Activated T-helper 17 cell treated with anti-CD3 and anti-CD28 coated beads, Interleukin-2, amount 50 U/mL, for 72 hours (primary cell): ENCODE measurements around the gene DNAJA3. TPM values are rescaled to one million over a fixed set of nuclear protein-coding genes. Genes with fewer than 3 reads are reported as not detected.
A peak's percentile ranks its signal among the peaks of the same experiment; 100 is the strongest.

Experiments
- ATAC-seq: fragments of 150-1000 bp; cut with Tn5 transposase; replicated peaks from 2 replicates; pipeline ENCODE4 v1.10.0; 2021; ENCODE audit warnings: mild to moderate bottlenecking, moderate library complexity
- H3K27ac Mint-ChIP-seq: one replicate; pipeline ENCODE4 v1.8.0; 2022; ENCODE audit warnings: mixed read lengths
- H3K27me3 Mint-ChIP-seq: one replicate; pipeline ENCODE4 v1.8.0; 2022; ENCODE audit warnings: mixed read lengths
- H3K36me3 Mint-ChIP-seq: one replicate; pipeline ENCODE4 v1.8.0; 2022; ENCODE audit warnings: low read depth, mild to moderate bottlenecking, mixed read lengths
- H3K4me1 Mint-ChIP-seq: one replicate; pipeline ENCODE4 v1.8.0; 2022; ENCODE audit warnings: mixed read lengths
- H3K4me3 Mint-ChIP-seq: one replicate; pipeline ENCODE4 v1.8.0; 2022; ENCODE audit warnings: mild to moderate bottlenecking, mixed read lengths
- H3K9me3 Mint-ChIP-seq: one replicate; pipeline ENCODE4 v1.8.0; 2022; ENCODE audit warnings: mixed read lengths
- total RNA-seq, 2 donors: library from RNA; stranded (reverse); gene quantifications; one replicate each; pipeline ENCODE4 v1.2.3, GENCODE V29; 2022

Gene DNAJA3
- 10 to 100 TPM; 50.3 to 81.1 TPM for total RNA-seq

DNA sequence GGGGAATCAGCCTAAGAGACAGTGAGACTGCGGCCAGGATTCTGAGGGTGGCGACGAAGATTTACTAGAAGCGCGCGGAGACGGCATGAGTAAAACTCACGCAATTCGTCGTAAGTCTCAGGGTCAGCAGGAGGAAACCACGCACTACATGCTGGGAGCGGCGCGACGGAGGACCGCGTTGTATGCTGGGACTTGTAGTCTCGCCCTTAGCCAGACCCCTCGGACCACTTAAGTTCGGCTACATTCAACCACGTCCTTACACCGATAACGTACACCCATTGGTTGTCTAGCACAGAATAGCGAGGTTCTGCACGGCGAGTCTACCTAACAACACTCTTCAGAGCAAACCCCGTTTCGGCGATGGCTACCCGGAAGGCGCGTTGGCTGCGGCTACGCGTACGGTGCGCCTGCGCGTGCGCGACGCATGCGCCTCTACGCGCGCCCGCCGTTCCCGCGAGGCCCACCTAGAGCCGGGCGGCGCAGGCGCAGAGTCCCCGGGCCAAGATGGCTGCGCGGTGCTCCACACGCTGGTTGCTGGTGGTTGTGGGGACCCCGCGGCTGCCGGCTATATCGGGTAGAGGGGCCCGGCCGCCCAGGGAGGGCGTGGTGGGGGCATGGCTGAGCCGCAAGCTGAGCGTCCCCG, at the start of gene DNAJA3:
TSS of gene DNAJA3 (plus strand) at position 491 of the 643 bp plus-strand sequence. CDS start at position 505, 14 bp downstream.
- peak within 1 kb of the TSS; percentile 96 for H3K4me3 Mint-ChIP-seq
- peaks cover 20% of the 10 kb centered on the region for H3K4me1 Mint-ChIP-seq
- H3K36me3 Mint-ChIP-seq, result peaks cover 48% of the 10 kb centered on the region
- no peaks in the 10 kb centered on the region for H3K9me3 Mint-ChIP-seq
- peak within 1 kb of the TSS; percentile 99 for H3K27ac Mint-ChIP-seq
- no peaks in the 10 kb centered on the region for H3K27me3 Mint-ChIP-seq
- ATAC-seq, result peak; percentile 97

DNA sequence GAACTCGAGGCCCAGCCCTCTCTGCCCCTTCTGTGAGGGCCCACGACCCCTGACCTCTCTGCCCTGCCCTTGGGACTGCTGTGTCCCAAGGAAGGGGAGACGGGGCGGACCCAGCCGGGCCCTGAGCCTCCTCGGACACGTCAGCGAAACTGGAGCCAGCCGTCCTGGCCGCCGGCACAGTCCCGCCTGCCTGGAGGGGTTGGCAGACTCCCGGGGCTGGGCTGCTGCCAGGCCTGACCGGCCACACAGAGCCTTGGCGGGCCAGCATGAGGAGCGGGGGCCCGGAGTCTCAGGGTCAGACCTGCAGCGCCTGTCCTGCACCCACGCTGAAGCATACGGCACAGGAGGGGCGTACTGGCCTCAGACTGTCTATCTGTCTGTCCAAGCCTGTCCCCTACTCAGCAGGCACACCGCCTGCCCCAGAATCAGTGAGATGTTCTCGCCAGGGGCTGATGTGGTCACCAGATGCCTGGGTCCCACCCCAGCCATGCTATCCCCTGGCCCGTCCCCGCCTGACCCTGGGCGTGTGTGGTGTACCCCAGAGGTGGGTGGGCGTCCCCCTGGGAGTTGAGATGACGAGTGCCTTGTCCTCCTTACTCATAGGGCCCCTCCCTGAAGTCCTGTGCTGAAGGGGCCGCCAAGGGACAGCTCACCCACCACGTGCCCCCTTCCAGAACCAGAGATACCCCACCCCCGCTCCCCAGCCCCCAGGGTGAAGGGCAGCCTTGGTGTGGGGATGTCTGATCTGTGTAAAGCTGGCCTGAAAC, 49.4 kb upstream of the DNAJA3 start:
- Mint-ChIP-seq H3K27me3 (no peaks in the 10 kb centered on the region), H3K4me1 (no peaks in the 10 kb centered on the region), H3K27ac (no peak overlapping the region), H3K9me3 (no peaks in the 10 kb centered on the region), H3K36me3 (no peaks in the 10 kb centered on the region), H3K4me3 (no peak overlapping the region)
- ATAC-seq, result no peak

DNA sequence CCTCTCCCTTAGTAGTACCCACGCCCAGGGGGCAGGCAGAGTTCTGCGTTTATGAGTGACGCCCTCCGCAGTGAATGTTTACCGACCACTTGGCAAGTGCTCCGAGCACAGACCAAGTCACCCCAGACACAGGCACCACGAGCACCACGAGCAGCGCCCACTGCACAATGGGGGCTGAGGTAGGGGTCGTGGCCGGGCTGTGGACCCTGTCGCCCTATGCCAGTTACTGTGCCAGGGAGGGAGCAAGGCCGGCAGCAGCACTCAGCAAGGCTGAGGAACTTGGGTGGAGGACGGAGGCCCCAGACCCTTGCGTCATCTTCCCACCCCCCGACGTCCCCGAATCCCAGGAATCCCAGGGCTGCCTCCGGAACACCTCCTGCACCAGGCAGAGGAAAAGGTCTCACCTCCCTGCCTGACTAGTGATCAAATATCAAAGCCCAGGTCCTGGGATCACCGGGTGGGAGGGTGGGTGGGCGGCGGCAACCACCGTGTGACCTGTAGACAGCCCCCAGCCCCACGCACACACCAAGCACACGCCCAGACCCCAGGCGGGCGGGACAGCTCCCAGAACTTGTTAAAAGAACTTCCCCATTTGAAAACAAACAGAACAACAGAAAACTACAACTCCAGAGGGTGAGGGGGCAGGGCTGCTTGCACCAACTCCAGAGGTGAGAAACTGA, 48.6 kb upstream of the DNAJA3 start:
- Mint-ChIP-seq H3K4me3 (no peak overlapping the region), H3K9me3 (no peaks in the 10 kb centered on the region), H3K4me1 (no peaks in the 10 kb centered on the region), H3K27me3 (no peaks in the 10 kb centered on the region), H3K36me3 (peaks cover 5% of the 10 kb centered on the region), H3K27ac (peak overlapping the region; percentile 83)
- ATAC-seq, result no peak

DNA sequence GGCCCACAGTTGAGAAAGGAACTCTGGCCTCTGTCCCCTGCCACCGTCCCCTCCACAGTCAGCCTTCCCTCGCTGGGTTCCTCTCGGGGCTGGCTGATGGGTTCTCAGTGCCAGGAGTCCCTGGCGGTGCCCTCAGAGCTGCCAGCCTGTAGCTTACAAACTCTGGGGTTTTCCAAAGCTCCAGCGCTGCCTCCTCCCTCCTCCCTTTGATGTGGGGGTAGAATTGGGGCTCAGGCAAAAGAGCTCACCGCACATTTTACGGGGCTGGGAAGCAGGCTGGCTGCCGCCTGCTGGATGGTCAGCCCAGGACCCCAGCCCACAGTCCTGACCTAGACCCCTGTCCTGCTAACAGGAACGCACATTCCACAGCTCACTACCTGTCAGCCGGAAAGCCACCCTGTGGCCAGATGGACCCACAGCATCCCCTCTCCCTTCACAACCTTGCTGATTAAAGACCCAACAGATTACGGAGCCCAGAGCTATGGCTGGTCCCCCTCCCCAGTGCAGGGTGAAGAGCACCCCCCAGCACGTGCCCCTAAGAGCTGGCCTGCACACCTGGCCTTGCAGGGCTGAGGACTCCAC, 48.0 kb upstream of the DNAJA3 start:
- Mint-ChIP-seq H3K27me3 (no peaks in the 10 kb centered on the region), H3K36me3 (peaks cover 5% of the 10 kb centered on the region), H3K4me1 (no peaks in the 10 kb centered on the region), H3K27ac (peak overlapping the region; percentile 83), H3K4me3 (no peak overlapping the region), H3K9me3 (no peaks in the 10 kb centered on the region)
- ATAC-seq, result no peak

DNA sequence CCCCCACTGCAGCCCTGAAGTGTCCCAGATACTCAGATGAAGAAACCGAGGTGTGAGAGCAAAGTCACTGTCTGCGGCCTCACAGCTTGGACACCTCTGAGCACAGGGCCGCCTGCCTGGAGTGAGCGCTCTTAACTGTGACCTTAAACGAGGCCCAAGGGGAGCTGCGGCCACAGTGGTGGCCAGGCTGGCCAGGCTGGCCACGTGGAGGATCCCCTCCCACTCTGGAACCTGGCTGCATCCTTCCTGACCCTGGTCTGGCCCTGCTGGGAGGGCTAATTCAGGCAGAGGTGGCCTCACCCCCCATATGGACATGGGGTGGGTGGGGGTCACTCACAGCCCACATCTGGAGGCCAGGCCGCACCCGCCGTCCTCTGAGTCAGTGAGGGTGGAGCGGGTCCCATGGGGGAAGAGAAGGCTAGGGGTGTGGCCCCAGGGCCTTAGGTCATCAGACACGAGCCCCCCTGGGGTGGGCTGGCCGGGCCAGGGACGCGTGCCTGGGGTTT, 47.5 kb upstream of the DNAJA3 start:
- H3K27me3 Mint-ChIP-seq, result no peaks in the 10 kb centered on the region
- H3K9me3 Mint-ChIP-seq, result no peaks in the 10 kb centered on the region
- no peak for ATAC-seq
- no peak overlapping the region for H3K4me3 Mint-ChIP-seq
- H3K4me1 Mint-ChIP-seq, result no peaks in the 10 kb centered on the region
- H3K36me3 Mint-ChIP-seq, result peaks cover 9% of the 10 kb centered on the region
- peak overlapping the region; percentile 83 for H3K27ac Mint-ChIP-seq

DNA sequence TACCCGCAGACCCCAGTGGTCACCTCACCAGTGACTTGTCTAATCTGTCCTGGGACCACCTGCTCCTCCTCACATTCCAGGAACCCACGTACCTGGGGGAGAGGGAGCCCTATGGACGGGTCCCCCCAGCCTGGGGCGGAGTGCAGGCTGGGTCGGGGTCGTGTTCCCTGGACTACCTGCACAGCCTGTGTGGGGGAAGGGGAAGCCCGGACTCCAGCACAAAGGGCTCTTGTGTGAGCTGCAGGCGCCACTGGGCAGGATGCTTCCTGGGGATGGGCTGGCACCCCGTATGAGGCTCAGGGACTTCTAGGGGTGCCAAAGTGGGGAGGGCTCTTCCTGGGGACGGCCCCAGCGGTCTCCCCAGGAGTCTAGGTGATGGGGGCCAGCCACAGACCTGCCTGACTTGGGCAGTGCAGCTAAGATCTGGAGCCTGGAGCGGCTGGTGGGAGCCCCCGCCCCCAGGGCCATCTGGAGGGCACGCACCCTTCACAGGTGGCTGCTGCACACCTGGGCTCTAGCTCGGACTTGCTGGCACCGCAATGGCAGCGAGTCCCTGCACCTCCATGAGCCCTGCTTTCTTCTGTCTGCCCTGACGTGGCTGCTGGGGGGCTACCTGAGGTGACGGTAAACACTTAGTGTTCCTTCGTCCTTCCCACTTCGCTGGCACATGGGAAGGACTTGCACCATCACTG, 46.5 kb upstream of the DNAJA3 start:
- Mint-ChIP-seq H3K4me3 (no peak overlapping the region), H3K36me3 (peaks cover 14% of the 10 kb centered on the region), H3K27me3 (no peaks in the 10 kb centered on the region), H3K4me1 (no peaks in the 10 kb centered on the region), H3K9me3 (no peaks in the 10 kb centered on the region), H3K27ac (no peak overlapping the region)
- no peak for ATAC-seq

DNA sequence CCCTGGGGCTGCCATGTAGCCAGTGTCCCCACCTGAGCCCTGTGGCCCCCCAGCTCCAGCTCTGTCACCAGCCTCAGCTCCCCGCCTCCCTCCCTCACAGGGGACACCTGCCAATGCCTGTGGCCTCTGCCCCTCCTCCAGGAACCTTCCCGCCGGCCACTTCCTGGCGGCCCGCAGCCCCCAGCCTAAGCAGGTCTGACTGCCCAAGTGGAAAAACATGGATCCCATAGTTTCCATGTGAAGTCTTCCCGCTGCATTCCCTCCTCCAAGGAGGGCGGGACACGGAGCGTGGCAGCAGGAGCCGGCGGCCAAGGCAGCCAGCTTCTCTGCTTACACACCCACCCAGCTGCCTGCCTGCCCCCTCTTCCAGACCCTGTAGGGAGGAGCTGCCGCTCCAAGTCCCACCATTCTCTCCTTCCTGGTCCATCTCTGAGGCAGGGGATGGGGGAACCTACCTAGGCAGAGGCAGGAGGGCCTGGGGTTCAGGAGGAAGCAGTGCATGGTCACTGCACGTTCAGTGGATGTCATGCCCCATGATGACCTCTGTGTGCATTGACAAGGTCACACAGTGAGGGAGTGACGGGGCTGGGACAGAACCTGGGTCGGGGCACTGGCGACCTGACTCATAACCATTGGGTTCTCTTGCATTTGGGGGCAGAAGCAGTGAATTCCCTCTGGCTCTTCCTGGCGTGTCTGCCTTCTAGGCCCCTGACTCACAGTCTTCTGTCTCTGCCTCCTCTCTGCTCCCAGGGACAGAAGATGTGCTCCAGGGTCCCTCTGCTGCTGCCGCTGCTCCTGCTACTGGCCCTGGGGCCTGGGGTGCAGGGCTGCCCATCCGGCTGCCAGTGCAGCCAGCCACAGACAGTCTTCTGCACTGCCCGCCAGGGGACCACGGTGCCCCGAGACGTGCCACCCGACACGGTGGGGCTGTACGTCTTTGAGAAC, 45.3 kb upstream of the DNAJA3 start:
- Mint-ChIP-seq H3K4me3 (no peak overlapping the region), H3K9me3 (no peaks in the 10 kb centered on the region), H3K4me1 (no peaks in the 10 kb centered on the region), H3K27me3 (no peaks in the 10 kb centered on the region), H3K36me3 (peaks cover 15% of the 10 kb centered on the region), H3K27ac (no peak overlapping the region)
- ATAC-seq, result no peak

DNA sequence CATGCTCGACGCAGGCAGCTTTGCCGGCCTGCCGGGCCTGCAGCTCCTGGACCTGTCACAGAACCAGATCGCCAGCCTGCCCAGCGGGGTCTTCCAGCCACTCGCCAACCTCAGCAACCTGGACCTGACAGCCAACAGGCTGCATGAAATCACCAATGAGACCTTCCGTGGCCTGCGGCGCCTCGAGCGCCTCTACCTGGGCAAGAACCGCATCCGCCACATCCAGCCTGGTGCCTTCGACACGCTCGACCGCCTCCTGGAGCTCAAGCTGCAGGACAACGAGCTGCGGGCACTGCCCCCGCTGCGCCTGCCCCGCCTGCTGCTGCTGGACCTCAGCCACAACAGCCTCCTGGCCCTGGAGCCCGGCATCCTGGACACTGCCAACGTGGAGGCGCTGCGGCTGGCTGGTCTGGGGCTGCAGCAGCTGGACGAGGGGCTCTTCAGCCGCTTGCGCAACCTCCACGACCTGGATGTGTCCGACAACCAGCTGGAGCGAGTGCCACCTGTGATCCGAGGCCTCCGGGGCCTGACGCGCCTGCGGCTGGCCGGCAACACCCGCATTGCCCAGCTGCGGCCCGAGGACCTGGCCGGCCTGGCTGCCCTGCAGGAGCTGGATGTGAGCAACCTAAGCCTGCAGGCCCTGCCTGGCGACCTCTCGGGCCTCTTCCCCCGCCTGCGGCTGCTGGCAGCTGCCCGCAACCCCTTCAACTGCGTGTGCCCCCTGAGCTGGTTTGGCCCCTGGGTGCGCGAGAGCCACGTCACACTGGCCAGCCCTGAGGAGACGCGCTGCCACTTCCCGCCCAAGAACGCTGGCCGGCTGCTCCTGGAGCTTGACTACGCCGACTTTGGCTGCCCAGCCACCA, 44.4 kb upstream of the DNAJA3 start:
- no peak overlapping the region for H3K4me3 Mint-ChIP-seq
- H3K27ac Mint-ChIP-seq, result no peak overlapping the region
- H3K36me3 Mint-ChIP-seq, result peaks cover 20% of the 10 kb centered on the region
- no peak for ATAC-seq
- H3K27me3 Mint-ChIP-seq, result no peaks in the 10 kb centered on the region
- H3K4me1 Mint-ChIP-seq, result no peaks in the 10 kb centered on the region
- H3K9me3 Mint-ChIP-seq, result no peaks in the 10 kb centered on the region

DNA sequence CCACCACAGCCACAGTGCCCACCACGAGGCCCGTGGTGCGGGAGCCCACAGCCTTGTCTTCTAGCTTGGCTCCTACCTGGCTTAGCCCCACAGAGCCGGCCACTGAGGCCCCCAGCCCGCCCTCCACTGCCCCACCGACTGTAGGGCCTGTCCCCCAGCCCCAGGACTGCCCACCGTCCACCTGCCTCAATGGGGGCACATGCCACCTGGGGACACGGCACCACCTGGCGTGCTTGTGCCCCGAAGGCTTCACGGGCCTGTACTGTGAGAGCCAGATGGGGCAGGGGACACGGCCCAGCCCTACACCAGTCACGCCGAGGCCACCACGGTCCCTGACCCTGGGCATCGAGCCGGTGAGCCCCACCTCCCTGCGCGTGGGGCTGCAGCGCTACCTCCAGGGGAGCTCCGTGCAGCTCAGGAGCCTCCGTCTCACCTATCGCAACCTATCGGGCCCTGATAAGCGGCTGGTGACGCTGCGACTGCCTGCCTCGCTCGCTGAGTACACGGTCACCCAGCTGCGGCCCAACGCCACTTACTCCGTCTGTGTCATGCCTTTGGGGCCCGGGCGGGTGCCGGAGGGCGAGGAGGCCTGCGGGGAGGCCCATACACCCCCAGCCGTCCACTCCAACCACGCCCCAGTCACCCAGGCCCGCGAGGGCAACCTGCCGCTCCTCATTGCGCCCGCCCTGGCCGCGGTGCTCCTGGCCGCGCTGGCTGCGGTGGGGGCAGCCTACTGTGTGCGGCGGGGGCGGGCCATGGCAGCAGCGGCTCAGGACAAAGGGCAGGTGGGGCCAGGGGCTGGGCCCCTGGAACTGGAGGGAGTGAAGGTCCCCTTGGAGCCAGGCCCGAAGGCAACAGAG, 43.5 kb upstream of the DNAJA3 start:
- no peaks in the 10 kb centered on the region for H3K27me3 Mint-ChIP-seq
- peaks cover 28% of the 10 kb centered on the region for H3K36me3 Mint-ChIP-seq
- no peaks in the 10 kb centered on the region for H3K9me3 Mint-ChIP-seq
- no peak for ATAC-seq
- no peak overlapping the region for H3K27ac Mint-ChIP-seq
- no peak overlapping the region for H3K4me3 Mint-ChIP-seq
- H3K4me1 Mint-ChIP-seq, result no peaks in the 10 kb centered on the region

DNA sequence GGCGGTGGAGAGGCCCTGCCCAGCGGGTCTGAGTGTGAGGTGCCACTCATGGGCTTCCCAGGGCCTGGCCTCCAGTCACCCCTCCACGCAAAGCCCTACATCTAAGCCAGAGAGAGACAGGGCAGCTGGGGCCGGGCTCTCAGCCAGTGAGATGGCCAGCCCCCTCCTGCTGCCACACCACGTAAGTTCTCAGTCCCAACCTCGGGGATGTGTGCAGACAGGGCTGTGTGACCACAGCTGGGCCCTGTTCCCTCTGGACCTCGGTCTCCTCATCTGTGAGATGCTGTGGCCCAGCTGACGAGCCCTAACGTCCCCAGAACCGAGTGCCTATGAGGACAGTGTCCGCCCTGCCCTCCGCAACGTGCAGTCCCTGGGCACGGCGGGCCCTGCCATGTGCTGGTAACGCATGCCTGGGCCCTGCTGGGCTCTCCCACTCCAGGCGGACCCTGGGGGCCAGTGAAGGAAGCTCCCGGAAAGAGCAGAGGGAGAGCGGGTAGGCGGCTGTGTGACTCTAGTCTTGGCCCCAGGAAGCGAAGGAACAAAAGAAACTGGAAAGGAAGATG, 42.8 kb upstream of the DNAJA3 start:
- no peaks in the 10 kb centered on the region for H3K9me3 Mint-ChIP-seq
- no peaks in the 10 kb centered on the region for H3K4me1 Mint-ChIP-seq
- no peak overlapping the region for H3K4me3 Mint-ChIP-seq
- no peaks in the 10 kb centered on the region for H3K27me3 Mint-ChIP-seq
- ATAC-seq, result no peak
- no peak overlapping the region for H3K27ac Mint-ChIP-seq
- peaks cover 34% of the 10 kb centered on the region for H3K36me3 Mint-ChIP-seq

DNA sequence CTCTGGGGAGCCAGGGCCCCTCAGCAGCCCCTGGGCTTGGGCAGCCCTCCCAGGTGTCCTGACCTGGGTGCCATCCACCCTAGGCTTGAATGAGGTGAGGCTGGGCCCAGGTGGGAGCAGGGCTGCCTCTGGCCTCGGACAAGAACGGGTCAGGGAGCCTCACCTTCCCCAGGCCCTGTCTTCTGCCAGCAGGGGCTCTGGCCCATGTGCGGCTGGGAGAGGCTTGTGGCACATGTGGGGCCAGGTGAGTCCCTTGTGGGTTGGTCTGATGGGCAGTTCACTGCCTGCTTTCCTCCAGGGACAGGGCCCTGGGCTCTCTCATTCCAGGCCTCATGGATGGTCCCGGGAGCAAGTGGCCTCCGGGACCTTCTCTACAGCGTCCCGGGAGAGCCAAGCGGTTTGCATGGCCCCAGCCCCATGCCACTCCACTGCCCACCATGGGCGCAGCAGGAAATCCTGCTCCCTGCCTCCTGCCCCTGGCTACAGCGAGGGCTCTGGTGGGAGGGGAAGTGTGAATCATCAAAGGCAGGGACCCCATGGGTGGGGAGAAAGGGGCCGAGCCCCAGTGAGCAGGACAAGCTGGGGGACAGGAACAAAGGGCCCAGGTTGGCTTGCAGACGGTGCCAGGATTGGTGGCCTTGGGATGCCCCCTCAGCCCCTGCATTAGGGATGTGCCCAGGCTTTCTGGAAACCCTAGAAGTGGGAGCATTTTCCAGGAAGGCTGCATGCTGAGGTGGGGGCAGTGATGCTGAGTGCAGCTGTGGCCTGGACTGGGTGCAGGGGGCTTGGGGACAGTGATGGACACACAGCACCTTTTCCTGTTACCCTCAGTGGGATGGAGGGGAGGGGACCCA, 41.9 kb upstream of the DNAJA3 start:
- Mint-ChIP-seq H3K27ac (peak overlapping the region; percentile 5), H3K9me3 (no peaks in the 10 kb centered on the region), H3K4me3 (no peak overlapping the region), H3K36me3 (peaks cover 34% of the 10 kb centered on the region), H3K27me3 (no peaks in the 10 kb centered on the region), H3K4me1 (no peaks in the 10 kb centered on the region)
- ATAC-seq, result no peak
